Pericardium fibroblast (primary cell): ENCODE measurements around the gene ZC3H14. TPM values are rescaled to one million over a fixed set of nuclear protein-coding genes. Genes with fewer than 3 reads are reported as not detected.

Experiments used
- total RNA-seq: library from RNA; depleted of rRNA; stranded (reverse); fragments of >200 nt; gene quantifications from 2 replicates; pipeline ENCODE4 v1.2.3, GENCODE V29; 2015

The ZC3H14 gene, protein sequence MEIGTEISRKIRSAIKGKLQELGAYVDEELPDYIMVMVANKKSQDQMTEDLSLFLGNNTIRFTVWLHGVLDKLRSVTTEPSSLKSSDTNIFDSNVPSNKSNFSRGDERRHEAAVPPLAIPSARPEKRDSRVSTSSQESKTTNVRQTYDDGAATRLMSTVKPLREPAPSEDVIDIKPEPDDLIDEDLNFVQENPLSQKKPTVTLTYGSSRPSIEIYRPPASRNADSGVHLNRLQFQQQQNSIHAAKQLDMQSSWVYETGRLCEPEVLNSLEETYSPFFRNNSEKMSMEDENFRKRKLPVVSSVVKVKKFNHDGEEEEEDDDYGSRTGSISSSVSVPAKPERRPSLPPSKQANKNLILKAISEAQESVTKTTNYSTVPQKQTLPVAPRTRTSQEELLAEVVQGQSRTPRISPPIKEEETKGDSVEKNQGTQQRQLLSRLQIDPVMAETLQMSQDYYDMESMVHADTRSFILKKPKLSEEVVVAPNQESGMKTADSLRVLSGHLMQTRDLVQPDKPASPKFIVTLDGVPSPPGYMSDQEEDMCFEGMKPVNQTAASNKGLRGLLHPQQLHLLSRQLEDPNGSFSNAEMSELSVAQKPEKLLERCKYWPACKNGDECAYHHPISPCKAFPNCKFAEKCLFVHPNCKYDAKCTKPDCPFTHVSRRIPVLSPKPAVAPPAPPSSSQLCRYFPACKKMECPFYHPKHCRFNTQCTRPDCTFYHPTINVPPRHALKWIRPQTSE
- total RNA-seq: 27.5 and 33.5 TPM in 2 replicates

GRCh38 chr14:88562831-88563686 lies at the start of gene ZC3H14:
Gene ZC3H14, plus strand, starts transcription at chr14:88563037. Its CDS starts 97 bp downstream, at chr14:88563134.

DNA sequence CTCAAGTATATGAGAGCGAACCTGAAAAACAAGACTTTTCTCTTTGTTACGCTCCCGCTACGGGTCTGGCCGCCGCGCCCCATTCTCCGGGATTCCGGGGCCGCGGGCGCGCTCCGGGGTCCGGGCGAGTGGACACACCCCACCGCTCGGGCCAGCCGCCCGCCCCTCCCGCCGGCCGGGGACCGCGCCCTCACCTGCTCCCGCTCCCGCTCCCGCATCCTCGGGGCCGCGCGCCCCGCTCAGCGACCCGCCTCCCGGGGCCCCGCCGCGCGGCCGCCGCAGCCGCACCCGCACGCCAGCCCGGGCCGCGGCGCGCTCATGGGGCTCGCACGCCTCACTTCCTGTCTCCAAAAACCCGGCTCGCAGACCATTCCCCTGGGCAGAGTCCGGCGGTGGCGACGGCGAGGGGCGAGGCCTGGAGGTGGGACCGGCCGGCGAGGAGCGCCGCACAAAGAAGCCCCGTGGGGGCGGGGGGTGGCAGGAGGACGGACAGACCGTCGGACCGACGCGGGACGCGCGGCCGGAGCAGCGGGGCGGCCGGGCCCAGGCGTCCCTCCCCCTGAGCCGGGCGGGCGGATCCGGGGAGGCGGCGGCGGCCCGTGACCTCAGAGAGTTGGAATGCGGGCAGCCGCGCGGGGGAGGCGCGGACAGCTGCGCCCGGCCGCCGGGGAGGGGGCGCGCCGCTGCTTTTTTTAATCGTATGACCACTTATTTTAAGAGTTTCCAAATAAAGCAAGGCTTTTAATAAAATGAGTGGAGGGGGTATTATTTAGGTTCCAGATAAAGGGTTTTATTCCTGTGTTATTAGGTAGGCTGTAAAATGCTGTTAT lies 8.2 kb upstream of the ZC3H14 start, which contains the start of gene PTPN21:
Gene PTPN21, minus strand, starts transcription at position 551 of the 830 bp plus-strand sequence. CDS start 4,590 bp downstream, outside the sequence.

Other genes starting within 250 kb of the ZC3H14 start
- gene KCNK10, start 239.8 kb upstream of the ZC3H14 start, total RNA-seq: not detected in 2 replicates
- gene SPATA7, start 177.4 kb upstream of the ZC3H14 start, total RNA-seq: 9.7 and 29.3 TPM in 2 replicates
- gene PTPN21, start 8.0 kb upstream of the ZC3H14 start, total RNA-seq: 10.2 and 19.3 TPM in 2 replicates
- gene EML5, start 229.9 kb downstream of the ZC3H14 start, total RNA-seq: not detected in 2 replicates